ENCODE results near the gene TNFRSF21. TPM values are rescaled to one million over a fixed set of nuclear protein-coding genes. Genes with fewer than 3 reads are reported as not detected.

The TNFRSF21 gene
- total and polyA plus RNA-seq, 9 of the 15 experiments (the other 6 are each of a cell fraction or from before 2014, with no cell fraction given), result 0.63 to 5.7 (median 2.2) TPM

GRCh38 chr6:47288267-47289090 lies 21.2 kb downstream of the TNFRSF21 start (continued):
- no peak for TF ChIP-seq FOXK1 (CRISPR knock-in tag; IDR thresholded peaks at IDR 0.05; ENCODE audit: borderline replicate concordance)
- TF ChIP-seq CTCFL (IDR thresholded peaks at IDR 0.05; ENCODE audit: borderline replicate concordance, insufficient read depth, low read depth, low read length, poor library complexity, severe bottlenecking), result no peak
- TF ChIP-seq POLR3A (IDR thresholded peaks at IDR 0.05; ENCODE audit: borderline replicate concordance, extremely low read depth, insufficient read depth, insufficient read length), result no peak
- no peak for TF ChIP-seq RBM17 (IDR thresholded peaks at IDR 0.05; ENCODE audit: borderline replicate concordance, low read depth, low read length)
- no peak for TF ChIP-seq EHMT2 (IDR thresholded peaks at IDR 0.05)
- TF ChIP-seq SIRT6 (IDR thresholded peaks at IDR 0.05; ENCODE audit: low read depth, low read length), result no peak
- TF ChIP-seq THRA (IDR thresholded peaks at IDR 0.05), result no peak
- TF ChIP-seq SRF (CRISPR knock-in tag; IDR thresholded peaks at IDR 0.05), result no peak
- TF ChIP-seq ZNF311 (CRISPR knock-in tag; IDR thresholded peaks at IDR 0.05), result no peak
